Suprapubic skin (tissue), 4 donors: Measurements from ENCODE around the gene TMEM132D. TPM values are rescaled to one million over a fixed set of nuclear protein-coding genes. Genes with fewer than 3 reads are reported as not detected.
"Not testable (repeated sequence)": the region's sequence is repeated elsewhere in the genome, so short reads cannot be mapped to it uniquely, and the experiment has no call there.

Source experiments
- DNase-seq, 2 donors: peaks; one replicate each; pipeline ENCODE4 v3.0.0-alpha.2; 2019; ENCODE audit warnings: low spot score in 2 of 2
- H3K27ac ChIP-seq: fragments of 200-600 bp; sonication (generic); one replicate; pipeline ENCODE4 v1.5.1; 2019
- H3K27me3 ChIP-seq: fragments of 200-600 bp; sonication (generic); one replicate; pipeline ENCODE4 v1.5.1; 2019
- H3K36me3 ChIP-seq: fragments of 200-600 bp; sonication (generic); one replicate; pipeline ENCODE4 v1.5.1; 2019
- H3K4me1 ChIP-seq: fragments of 200-600 bp; sonication (generic); one replicate; pipeline ENCODE4 v1.5.1; 2019
- H3K4me3 ChIP-seq: fragments of 200-600 bp; sonication (generic); one replicate; pipeline ENCODE4 v1.5.1; 2019; ENCODE audit warnings: mild to moderate bottlenecking
- H3K9me3 ChIP-seq: fragments of 200-600 bp; sonication (generic); one replicate; pipeline ENCODE4 v1.5.1; 2019
- CTCF ChIP-seq, 2 donors: fragments of 200-600 bp in 1 of 2; fragments of 450-650 bp in 1 of 2; sonication (generic) in 1 of 2; IDR thresholded peaks; one replicate each; pipeline ENCODE4 v1.5.1; 2016 to 2019; ENCODE audit warnings: antibody characterized with exemption in 2 of 2, mild to moderate bottlenecking in 1 of 2, moderate library complexity in 1 of 2
- EP300 ChIP-seq: sonication (generic); formaldehyde crosslinking; IDR thresholded peaks from one replicate; pipeline ENCODE4 v1.6.1; 2017; ENCODE audit warnings: antibody characterized with exemption
- POLR2A ChIP-seq, 2 donors: fragments of 450-650 bp; IDR thresholded peaks; one replicate each; pipeline ENCODE4 v1.6.1; 2017; ENCODE audit warnings: antibody characterized with exemption in 2 of 2, mild to moderate bottlenecking in 2 of 2, moderate library complexity in 2 of 2
- POLR2AphosphoS5 ChIP-seq, 3 donors: sonication (generic); formaldehyde crosslinking; IDR thresholded peaks; one replicate each; pipeline ENCODE4 v1.6.1; 2017; ENCODE audit warnings: antibody characterized with exemption in 3 of 3
- WGBS: methylation state at CpG from one replicate; pipeline ENCODE4 v1.1.5; 2018; 5-methylcytosine and 5-hydroxymethylcytosine counted together
- total RNA-seq, 4 donors: library from RNA; depleted of rRNA; stranded (reverse); fragments of >200 nt; gene quantifications; one replicate each; pipeline ENCODE4 v1.1.0, GENCODE V29; 2016

TMEM132D gene
- total RNA-seq, 4 donors from 2014 or later, result 0.10 to 0.64 TPM; not detected in 2

GRCh38 chr12:129195081-129195480 is 708.7 kb downstream of the TMEM132D start:
- TF ChIP-seq POLR2A (IDR thresholded peaks at IDR 0.05), result no peak
- TF ChIP-seq POLR2AphosphoS5 (IDR thresholded peaks at IDR 0.05), result no peak
- no peak for TF ChIP-seq EP300
- TF ChIP-seq CTCF (IDR thresholded peaks at IDR 0.05), result no peak
- no peak overlapping the region for H3K27ac ChIP-seq
- H3K4me3 ChIP-seq, result no peak overlapping the region
- no peaks in the 10 kb centered on the region for H3K36me3 ChIP-seq
- H3K9me3 ChIP-seq, result peaks cover 8% of the 10 kb centered on the region
- DNase-seq, result no peak
- H3K4me1 ChIP-seq, result no peaks in the 10 kb centered on the region
- 81% methylated on average over 2 of the region's 2 CpGs for WGBS
- no peaks in the 10 kb centered on the region for H3K27me3 ChIP-seq

GRCh38 chr12:129193263-129193871 is 710.5 kb downstream of the TMEM132D start:
- no peak overlapping the region for H3K27ac ChIP-seq
- H3K36me3 ChIP-seq, result no peaks in the 10 kb centered on the region
- TF ChIP-seq POLR2A (IDR thresholded peaks at IDR 0.05) (no peak), EP300 (no peak), CTCF (IDR thresholded peaks at IDR 0.05) (no peak), POLR2AphosphoS5 (IDR thresholded peaks at IDR 0.05) (no peak)
- peaks cover 8% of the 10 kb centered on the region for H3K9me3 ChIP-seq
- WGBS, result 60% methylated on average over 4 of the region's 4 CpGs
- DNase-seq, result no peak
- H3K27me3 ChIP-seq, result no peaks in the 10 kb centered on the region
- H3K4me1 ChIP-seq, result no peaks in the 10 kb centered on the region
- H3K4me3 ChIP-seq, result no peak overlapping the region

- H3K4me3 ChIP-seq, result no peak overlapping the region
- H3K36me3 ChIP-seq, result no peaks in the 10 kb centered on the region
- H3K27ac ChIP-seq, result no peak overlapping the region
- TF ChIP-seq EP300, result no peak
- H3K9me3 ChIP-seq, result peaks cover 8% of the 10 kb centered on the region
- WGBS, result 36% methylated on average over 6 of the region's 7 CpGs
- no peak for DNase-seq
- no peaks in the 10 kb centered on the region for H3K27me3 ChIP-seq
- H3K4me1 ChIP-seq, result no peaks in the 10 kb centered on the region
These were observed 713.0 kb downstream of the TMEM132D start for GRCh38 chr12:129190827-129191226.

- not testable (repeated sequence) for H3K27ac ChIP-seq, DNase-seq
- 57% methylated on average over 4 of the region's 4 CpGs for WGBS
These were observed 713.9 kb downstream of the TMEM132D start for GRCh38 chr12:129189879-129190278.

GRCh38 chr12:129186952-129187351 is 716.9 kb downstream of the TMEM132D start:
- DNase-seq, result no peak
- WGBS, result 93% methylated on average over 1 of the region's 1 CpG

More at GRCh38 chr12:129189879-129190278, 713.9 kb downstream of the TMEM132D start:
- not testable (repeated sequence) for H3K27me3 ChIP-seq, H3K36me3 ChIP-seq, H3K4me3 ChIP-seq, H3K4me1 ChIP-seq, H3K9me3 ChIP-seq

GRCh38 chr12:129185855-129186254 is 718.0 kb downstream of the TMEM132D start:
- H3K36me3 ChIP-seq, result no peaks in the 10 kb centered on the region
- no peaks in the 10 kb centered on the region for H3K4me1 ChIP-seq
- no peak for TF ChIP-seq EP300
- no peak for TF ChIP-seq POLR2AphosphoS5 (IDR thresholded peaks at IDR 0.05)
- no peak for TF ChIP-seq POLR2A (IDR thresholded peaks at IDR 0.05)
- no peak for TF ChIP-seq CTCF (IDR thresholded peaks at IDR 0.05)
- no peak overlapping the region for H3K4me3 ChIP-seq
- no peak overlapping the region for H3K27ac ChIP-seq
- DNase-seq, result no peak
- no CpG with 5 or more reads among the region's 3 CpGs for WGBS
- no peaks in the 10 kb centered on the region for H3K9me3 ChIP-seq
- H3K27me3 ChIP-seq, result no peaks in the 10 kb centered on the region

More at GRCh38 chr12:129186952-129187351, 716.9 kb downstream of the TMEM132D start:
- H3K4me1 ChIP-seq, result no peaks in the 10 kb centered on the region
- no peaks in the 10 kb centered on the region for H3K36me3 ChIP-seq
- H3K9me3 ChIP-seq, result peaks cover under 1% of the 10 kb centered on the region
- no peak overlapping the region for H3K27ac ChIP-seq
- no peaks in the 10 kb centered on the region for H3K27me3 ChIP-seq
- TF ChIP-seq POLR2AphosphoS5 (IDR thresholded peaks at IDR 0.05), result no peak
- TF ChIP-seq POLR2A (IDR thresholded peaks at IDR 0.05), result no peak
- TF ChIP-seq EP300, result no peak
- no peak for TF ChIP-seq CTCF (IDR thresholded peaks at IDR 0.05)
- no peak overlapping the region for H3K4me3 ChIP-seq
